Stimulated activated naive CD8-positive, alpha-beta T cell treated with anti-CD3 and anti-CD28 coated beads, Interleukin-15, amount 100 ng/mL, for 72 hours (primary cell): ENCODE measurements around the gene GRAP2.

ENCODE experiments used
- ATAC-seq: fragments of 150-1000 bp; cut with Tn5 transposase; 2 replicates; pipeline ENCODE4 v1.10.0; 2021; ENCODE audit warnings: mild to moderate bottlenecking, moderate library complexity
- DNase-seq, 2 donors: peaks; one replicate each; pipeline ENCODE4 v3.0.0; 2021 to 2022
- H3K27ac Mint-ChIP-seq, 2 donors: one replicate each; pipeline ENCODE4 v1.8.0; 2022; ENCODE audit warnings: mild to moderate bottlenecking in 2 of 2, mixed read lengths in 2 of 2, moderate library complexity in 2 of 2
- H3K27me3 Mint-ChIP-seq: one replicate; pipeline ENCODE4 v1.8.0; 2022; ENCODE audit warnings: mixed read lengths
- H3K4me1 Mint-ChIP-seq: one replicate; pipeline ENCODE4 v1.8.0; 2022; ENCODE audit warnings: mild to moderate bottlenecking, mixed read lengths
- H3K4me3 Mint-ChIP-seq, 2 donors: one replicate each; pipeline ENCODE4 v1.8.0; 2022; ENCODE audit warnings: mild to moderate bottlenecking in 2 of 2, mixed read lengths in 2 of 2, moderate library complexity in 1 of 2
- H3K9me3 Mint-ChIP-seq, 2 donors: one replicate each; pipeline ENCODE4 v1.8.0; 2022; ENCODE audit warnings: mixed read lengths in 2 of 2

Gene GRAP2

GRCh38 chr22:39958949-39959639 lies 58.2 kb downstream of the GRAP2 start:
- H3K4me3 Mint-ChIP-seq, result peak overlapping the region in 1 of 2 donors; percentile 22
- no peak for DNase-seq
- peaks cover 0 to 8% of the 10 kb centered on the region in 2 donors for H3K9me3 Mint-ChIP-seq
- peak overlapping the region in 1 of 2 donors; percentile 68 for H3K27ac Mint-ChIP-seq
- ATAC-seq, result no peak
- H3K4me1 Mint-ChIP-seq, result peaks cover 87% of the 10 kb centered on the region
- H3K27me3 Mint-ChIP-seq, result no peaks in the 10 kb centered on the region

- DNase-seq (no peak), ATAC-seq (peak; percentile 24)
- Mint-ChIP-seq H3K9me3 (peaks cover 0 to 8% of the 10 kb centered on the region in 2 donors), H3K27me3 (no peaks in the 10 kb centered on the region), H3K4me1 (peaks cover 79% of the 10 kb centered on the region), H3K4me3 (peak within 1 kb of the TSS; percentile 58 to 75), H3K27ac (peak within 1 kb of the TSS; percentile 13 to 28)
Measured at GRCh38 chr22:39959640-39960447, 59.0 kb downstream of the GRAP2 start, which contains the start of gene TMA7B. Gene TMA7B, plus strand, starts transcription at chr22:39960397. Its CDS starts 3,978 bp downstream, at chr22:39964375.

- H3K27me3 Mint-ChIP-seq, result no peaks in the 10 kb centered on the region
- H3K27ac Mint-ChIP-seq, result peak overlapping the region; percentile 13
- H3K9me3 Mint-ChIP-seq, result peaks cover 0 to 8% of the 10 kb centered on the region in 2 donors
- peak overlapping the region; percentile 58 to 75 for H3K4me3 Mint-ChIP-seq
- peak; percentile 99 for ATAC-seq
- peaks cover 73% of the 10 kb centered on the region for H3K4me1 Mint-ChIP-seq
- DNase-seq, result peak; percentile 75 to 90
Measured at GRCh38 chr22:39960791-39961746, 60.2 kb downstream of the GRAP2 start.

- ATAC-seq (no peak), DNase-seq (no peak)
- Mint-ChIP-seq H3K9me3 (peaks cover 0 to 8% of the 10 kb centered on the region in 2 donors), H3K4me1 (peaks cover 70% of the 10 kb centered on the region), H3K27ac (no peak overlapping the region), H3K27me3 (no peaks in the 10 kb centered on the region), H3K4me3 (no peak overlapping the region)
Measured at GRCh38 chr22:39962071-39962470, 61.2 kb downstream of the GRAP2 start.

- Mint-ChIP-seq H3K9me3 (no peaks in the 10 kb centered on the region), H3K27ac (no peak overlapping the region), H3K27me3 (no peaks in the 10 kb centered on the region), H3K4me3 (no peak overlapping the region), H3K4me1 (peaks cover 33% of the 10 kb centered on the region)
- no peak for DNase-seq
- no peak for ATAC-seq
Measured at GRCh38 chr22:39965748-39966147, 64.9 kb downstream of the GRAP2 start.

- Mint-ChIP-seq H3K9me3 (no peaks in the 10 kb centered on the region), H3K27me3 (no peaks in the 10 kb centered on the region), H3K27ac (no peak overlapping the region), H3K4me1 (peaks cover 26% of the 10 kb centered on the region), H3K4me3 (no peak overlapping the region)
- ATAC-seq (no peak), DNase-seq (no peak)
Measured at GRCh38 chr22:39966470-39966869, 65.6 kb downstream of the GRAP2 start.

- H3K27me3 Mint-ChIP-seq, result no peaks in the 10 kb centered on the region
- H3K27ac Mint-ChIP-seq, result peak overlapping the region in 1 of 2 donors; percentile 5
- no peak overlapping the region for H3K4me3 Mint-ChIP-seq
- no peaks in the 10 kb centered on the region for H3K9me3 Mint-ChIP-seq
- DNase-seq (no peak), ATAC-seq (no peak)
- peaks cover 18% of the 10 kb centered on the region for H3K4me1 Mint-ChIP-seq
Measured at GRCh38 chr22:39967103-39967829, 66.4 kb downstream of the GRAP2 start.

GRCh38 chr22:39967996-39968972 lies 67.4 kb downstream of the GRAP2 start:
- Mint-ChIP-seq H3K4me1 (peaks cover 21% of the 10 kb centered on the region), H3K27me3 (no peaks in the 10 kb centered on the region), H3K9me3 (no peaks in the 10 kb centered on the region), H3K27ac (peak overlapping the region in 1 of 2 donors; percentile 81), H3K4me3 (no peak overlapping the region)
- no peak for ATAC-seq
- no peak for DNase-seq

GRCh38 chr22:39970742-39971141 lies 69.9 kb downstream of the GRAP2 start:
- DNase-seq (no peak), ATAC-seq (no peak)
- H3K4me3 Mint-ChIP-seq, result no peak overlapping the region
- H3K4me1 Mint-ChIP-seq, result peaks cover 13% of the 10 kb centered on the region
- no peaks in the 10 kb centered on the region for H3K9me3 Mint-ChIP-seq
- no peaks in the 10 kb centered on the region for H3K27me3 Mint-ChIP-seq
- H3K27ac Mint-ChIP-seq, result no peak overlapping the region

GRCh38 chr22:39972641-39973040 lies 71.8 kb downstream of the GRAP2 start:
- H3K27ac Mint-ChIP-seq, result peak overlapping the region; percentile 55 to 68

GRCh38 chr22:39973656-39974055 lies 72.8 kb downstream of the GRAP2 start:
- Mint-ChIP-seq H3K4me1 (peaks cover 6% of the 10 kb centered on the region), H3K27me3 (no peaks in the 10 kb centered on the region), H3K9me3 (no peaks in the 10 kb centered on the region), H3K27ac (no peak overlapping the region), H3K4me3 (no peak overlapping the region)
- no peak for DNase-seq
- ATAC-seq, result no peak

More at GRCh38 chr22:39972641-39973040, 71.8 kb downstream of the GRAP2 start:
- peaks cover 5% of the 10 kb centered on the region for H3K4me1 Mint-ChIP-seq
- no peak for DNase-seq
- ATAC-seq, result no peak
- H3K9me3 Mint-ChIP-seq, result no peaks in the 10 kb centered on the region
- no peaks in the 10 kb centered on the region for H3K27me3 Mint-ChIP-seq
- H3K4me3 Mint-ChIP-seq, result no peak overlapping the region

GRCh38 chr22:39974065-39974464 lies 73.2 kb downstream of the GRAP2 start:
- no peak overlapping the region for H3K27ac Mint-ChIP-seq
- DNase-seq (no peak), ATAC-seq (no peak)
- H3K9me3 Mint-ChIP-seq, result no peaks in the 10 kb centered on the region
- no peaks in the 10 kb centered on the region for H3K27me3 Mint-ChIP-seq
- peaks cover 10% of the 10 kb centered on the region for H3K4me1 Mint-ChIP-seq
- H3K4me3 Mint-ChIP-seq, result no peak overlapping the region

- peak; percentile 80 for ATAC-seq
- no peaks in the 10 kb centered on the region for H3K27me3 Mint-ChIP-seq
- H3K27ac Mint-ChIP-seq, result peak overlapping the region in 1 of 2 donors; percentile 84
- no peaks in the 10 kb centered on the region for H3K9me3 Mint-ChIP-seq
- H3K4me3 Mint-ChIP-seq, result no peak overlapping the region
- H3K4me1 Mint-ChIP-seq, result peaks cover 31% of the 10 kb centered on the region
- no peak for DNase-seq
Measured at GRCh38 chr22:39979048-39979447, 78.2 kb downstream of the GRAP2 start.

- H3K27me3 Mint-ChIP-seq, result no peaks in the 10 kb centered on the region
- H3K9me3 Mint-ChIP-seq, result no peaks in the 10 kb centered on the region
- no peak overlapping the region for H3K4me3 Mint-ChIP-seq
- H3K4me1 Mint-ChIP-seq, result peaks cover 31% of the 10 kb centered on the region
- ATAC-seq (no peak), DNase-seq (no peak)
- H3K27ac Mint-ChIP-seq, result no peak overlapping the region
Measured at GRCh38 chr22:39979458-39979857, 78.6 kb downstream of the GRAP2 start.
